Measurements from ENCODE around the gene TNS1.

The TNS1 gene

GRCh38 chr2:217997510-217997909, 5.3 kb downstream of the TNS1 start:
- no peak for DNase-seq

GRCh38 chr2:217996361-217996760, 6.4 kb downstream of the TNS1 start:
- no peak for DNase-seq

GRCh38 chr2:217995731-217996231, 7.0 kb downstream of the TNS1 start:
- no peak for DNase-seq

- no peak for DNase-seq
Observed at GRCh38 chr2:217994776-217995274, 8.0 kb downstream of the TNS1 start.

- no peak for DNase-seq
Observed at GRCh38 chr2:217993817-217994463, 8.9 kb downstream of the TNS1 start.

- no peak for DNase-seq
Observed at GRCh38 chr2:217993138-217993537, 9.7 kb downstream of the TNS1 start.

- no peak for DNase-seq
Observed at GRCh38 chr2:217992061-217992460, 10.7 kb downstream of the TNS1 start.

GRCh38 chr2:217990791-217991465, 11.9 kb downstream of the TNS1 start:
- DNase-seq: no peak

GRCh38 chr2:217990389-217990788, 12.4 kb downstream of the TNS1 start:
- DNase-seq: no peak

GRCh38 chr2:217989221-217989948, 13.4 kb downstream of the TNS1 start:
- no peak for DNase-seq

- DNase-seq: no peak
Observed at GRCh38 chr2:217988840-217989204, 14.0 kb downstream of the TNS1 start.

- no peak for DNase-seq
Observed at GRCh38 chr2:217988014-217988839, 14.6 kb downstream of the TNS1 start.

GRCh38 chr2:217987391-217987790, 15.4 kb downstream of the TNS1 start:
- DNase-seq: no peak

- no peak for DNase-seq
Observed at GRCh38 chr2:217986256-217986961, 16.4 kb downstream of the TNS1 start.

GRCh38 chr2:217983276-217984233, 19.2 kb downstream of the TNS1 start:
- DNase-seq: no peak

GRCh38 chr2:217981971-217982370, 20.8 kb downstream of the TNS1 start:
- DNase-seq: no peak

GRCh38 chr2:217981084-217981730, 21.6 kb downstream of the TNS1 start:
- DNase-seq: no peak

- DNase-seq: no peak
Observed at GRCh38 chr2:217980591-217980990, 22.2 kb downstream of the TNS1 start.

- no peak for DNase-seq
Observed at GRCh38 chr2:217980036-217980435, 22.8 kb downstream of the TNS1 start.

- no peak for DNase-seq
Observed at GRCh38 chr2:217979151-217979811, 23.5 kb downstream of the TNS1 start.

All from T1000 (cell line).